ENCODE results near the gene AIF1.

DNA sequence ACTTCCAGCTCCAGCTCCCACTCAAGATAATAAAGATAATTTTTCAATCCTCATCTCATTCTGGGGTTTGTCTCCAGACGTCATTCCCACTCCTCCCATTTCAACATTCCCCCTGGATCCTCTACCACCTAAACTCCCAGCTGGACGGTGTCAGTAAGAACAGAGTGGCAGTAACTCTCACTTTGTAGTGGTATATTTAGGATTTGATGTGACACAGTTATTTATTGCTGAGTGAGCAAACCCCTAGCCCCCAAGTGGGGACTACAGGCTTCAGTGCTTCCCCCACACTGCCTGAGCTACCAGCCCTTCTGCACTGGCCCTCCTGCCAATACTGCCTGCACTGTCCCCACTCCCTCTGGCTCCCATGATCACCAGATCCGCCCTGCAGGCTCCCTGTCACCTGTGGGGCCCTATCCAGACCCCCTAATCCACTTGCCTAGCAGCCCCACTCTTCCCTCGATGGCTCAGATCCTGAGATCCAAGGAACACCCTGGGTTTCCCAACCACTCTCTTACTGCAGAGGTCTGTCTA lies 43.2 kb downstream of the AIF1 start:
- TF ChIP-seq POLR2A (IDR thresholded peaks at IDR 0.05) = no peak
- TF ChIP-seq, protein P1, sequence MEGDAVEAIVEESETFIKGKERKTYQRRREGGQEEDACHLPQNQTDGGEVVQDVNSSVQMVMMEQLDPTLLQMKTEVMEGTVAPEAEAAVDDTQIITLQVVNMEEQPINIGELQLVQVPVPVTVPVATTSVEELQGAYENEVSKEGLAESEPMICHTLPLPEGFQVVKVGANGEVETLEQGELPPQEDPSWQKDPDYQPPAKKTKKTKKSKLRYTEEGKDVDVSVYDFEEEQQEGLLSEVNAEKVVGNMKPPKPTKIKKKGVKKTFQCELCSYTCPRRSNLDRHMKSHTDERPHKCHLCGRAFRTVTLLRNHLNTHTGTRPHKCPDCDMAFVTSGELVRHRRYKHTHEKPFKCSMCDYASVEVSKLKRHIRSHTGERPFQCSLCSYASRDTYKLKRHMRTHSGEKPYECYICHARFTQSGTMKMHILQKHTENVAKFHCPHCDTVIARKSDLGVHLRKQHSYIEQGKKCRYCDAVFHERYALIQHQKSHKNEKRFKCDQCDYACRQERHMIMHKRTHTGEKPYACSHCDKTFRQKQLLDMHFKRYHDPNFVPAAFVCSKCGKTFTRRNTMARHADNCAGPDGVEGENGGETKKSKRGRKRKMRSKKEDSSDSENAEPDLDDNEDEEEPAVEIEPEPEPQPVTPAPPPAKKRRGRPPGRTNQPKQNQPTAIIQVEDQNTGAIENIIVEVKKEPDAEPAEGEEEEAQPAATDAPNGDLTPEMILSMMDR (IDR thresholded peaks at IDR 0.05) = no peak
